NCI-H1048 (cell line): ENCODE measurements around the gene ARHGEF4.

ENCODE experiments used
- DNase-seq: peaks from one replicate; lab custom pipeline; 2025; lab: John Stamatoyannopoulos, UW

Gene ARHGEF4

DNA sequence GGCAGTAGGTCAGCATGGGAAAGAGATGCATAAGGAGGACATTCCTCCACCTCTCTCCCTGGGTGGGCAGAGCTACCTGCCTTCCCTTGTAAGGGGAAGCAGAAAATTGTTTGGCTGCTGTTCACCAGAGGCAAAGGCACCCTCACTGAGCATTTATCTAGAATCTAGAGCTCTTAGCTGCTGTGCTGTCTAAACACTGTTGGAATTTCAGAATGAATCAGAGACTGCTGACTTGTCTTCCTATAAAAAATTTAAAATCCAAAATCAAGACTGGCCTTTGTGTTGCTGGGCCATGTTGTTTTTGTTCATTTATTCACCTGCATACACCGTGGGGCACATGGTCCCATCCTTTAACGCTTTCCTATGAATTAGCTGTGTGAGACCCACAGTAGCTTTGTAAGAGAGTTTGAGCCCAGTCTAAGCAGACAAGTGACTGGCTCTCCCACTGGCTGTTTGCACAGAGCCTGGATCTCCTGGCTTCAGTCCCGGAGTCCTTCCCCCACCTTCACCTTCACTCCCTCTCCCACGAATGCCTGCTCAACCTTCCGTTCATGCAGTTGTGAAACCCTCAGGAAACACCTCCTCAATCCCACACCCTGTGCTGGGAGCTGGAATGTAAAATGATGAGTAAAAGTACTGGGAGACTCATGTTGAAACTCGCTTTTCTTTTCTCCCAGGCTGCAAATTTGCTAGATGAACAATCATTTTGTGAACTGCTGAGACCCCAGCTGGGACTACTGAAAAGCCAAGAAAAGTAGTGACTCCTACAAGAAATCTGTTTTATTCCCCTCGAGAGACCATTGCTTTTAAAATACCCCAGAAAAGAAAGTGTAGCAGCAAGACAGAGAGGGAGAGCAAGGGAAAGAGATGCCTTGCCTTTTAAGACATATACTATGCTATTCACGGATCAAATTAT lies 180.4 kb downstream of the ARHGEF4 start:
- no peak for DNase-seq

DNA sequence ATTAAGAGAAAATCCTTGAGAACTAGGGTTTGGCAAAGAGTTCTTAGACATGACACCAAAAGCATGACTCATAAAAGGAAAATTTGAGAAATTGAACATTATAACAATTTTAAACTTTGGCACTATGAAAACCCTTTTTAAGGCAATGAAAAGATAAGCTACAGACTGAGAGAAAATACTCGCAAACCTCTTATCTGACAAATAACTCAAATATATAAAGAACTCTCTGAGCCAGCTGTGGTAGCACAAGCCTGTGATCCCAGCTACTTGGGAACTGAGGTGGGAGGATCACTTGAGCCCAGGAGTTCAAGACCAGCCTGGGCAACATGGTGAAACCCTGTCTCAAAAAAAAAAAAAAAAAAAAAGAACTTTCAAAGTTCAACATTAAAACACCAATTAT lies 186.0 kb downstream of the ARHGEF4 start:
- no peak for DNase-seq

DNA sequence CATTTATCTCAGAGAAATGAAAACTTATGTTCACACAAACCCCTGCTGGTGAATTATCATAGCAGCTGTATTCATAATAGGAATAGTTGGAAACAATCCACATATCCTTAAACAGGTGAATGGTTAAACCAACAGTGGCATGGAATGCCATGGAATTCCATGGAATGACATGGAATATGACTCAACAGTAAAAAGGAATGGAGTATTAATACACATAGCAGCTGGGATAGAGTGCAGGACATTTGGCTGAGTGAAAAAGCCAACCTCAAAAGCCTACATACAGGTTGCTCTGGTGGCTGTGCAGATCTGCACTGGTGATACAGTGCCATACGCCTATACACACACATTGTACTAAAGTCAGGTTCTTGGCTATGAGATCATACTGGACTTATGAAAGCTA lies 187.0 kb downstream of the ARHGEF4 start:
- DNase-seq, result no peak

DNA sequence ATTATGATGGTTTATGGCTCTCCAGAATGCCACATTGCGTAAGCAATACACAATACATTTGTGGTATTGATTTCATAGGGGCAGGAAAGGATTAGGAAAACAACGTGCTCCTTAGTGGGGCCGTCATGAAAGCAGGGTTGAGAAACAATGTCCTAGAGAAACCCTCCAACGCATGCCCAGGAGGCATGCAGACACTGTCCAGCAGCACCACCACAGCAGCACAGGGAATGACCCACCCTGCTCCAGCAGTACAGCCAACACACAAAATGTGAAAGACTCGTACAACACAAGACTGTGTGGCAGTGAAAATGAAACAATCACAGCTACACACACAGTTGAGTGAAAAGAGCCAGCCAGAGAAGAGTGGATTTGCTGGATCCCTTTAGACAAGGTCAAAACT lies 190.2 kb downstream of the ARHGEF4 start:
- DNase-seq, result no peak

DNA sequence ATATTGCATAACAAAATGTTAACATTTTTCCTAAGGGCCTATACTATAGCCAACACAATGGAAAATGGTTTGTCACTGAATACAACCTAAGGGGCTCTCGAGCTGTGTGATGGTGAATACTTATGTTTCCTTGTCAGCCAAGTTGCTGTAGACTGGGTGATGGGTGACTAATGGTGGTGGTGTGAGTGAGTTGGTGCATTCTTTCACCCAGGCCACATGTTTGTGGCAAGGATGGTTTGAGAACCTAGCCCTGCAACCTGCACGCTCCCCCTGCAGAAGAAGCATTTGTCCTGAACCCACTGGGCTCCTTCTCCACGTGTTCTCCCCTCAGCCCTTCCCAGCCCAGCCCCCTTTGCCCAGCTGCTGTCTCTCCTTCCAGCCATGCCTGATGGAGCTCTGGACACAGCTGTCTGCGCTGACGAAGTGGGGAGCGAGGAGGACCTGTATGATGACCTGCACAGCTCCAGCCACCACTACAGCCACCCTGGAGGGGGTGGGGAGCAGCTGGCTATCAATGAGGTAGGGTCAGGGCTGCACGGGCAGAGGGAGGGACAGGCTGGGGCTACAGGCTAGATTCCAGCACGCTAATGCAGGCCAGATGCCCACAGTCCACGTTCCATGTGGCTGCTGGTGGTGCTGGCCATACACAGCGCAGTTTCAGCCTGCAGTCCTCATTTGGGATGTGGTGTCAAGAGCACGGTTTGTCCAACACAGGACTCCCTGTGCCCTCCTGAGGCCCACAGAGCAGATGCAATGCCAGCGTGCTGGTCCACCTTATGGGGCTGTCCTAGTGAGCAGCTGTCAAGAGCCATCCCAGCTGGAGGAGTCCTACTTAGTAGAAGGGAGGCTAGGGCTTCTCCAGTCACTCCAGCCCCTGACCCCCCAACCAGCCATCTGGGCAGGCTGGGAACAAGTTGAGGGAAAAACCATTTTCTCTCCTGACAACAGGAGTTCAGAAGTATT lies 191.1 kb downstream of the ARHGEF4 start:
- DNase-seq, result no peak

DNA sequence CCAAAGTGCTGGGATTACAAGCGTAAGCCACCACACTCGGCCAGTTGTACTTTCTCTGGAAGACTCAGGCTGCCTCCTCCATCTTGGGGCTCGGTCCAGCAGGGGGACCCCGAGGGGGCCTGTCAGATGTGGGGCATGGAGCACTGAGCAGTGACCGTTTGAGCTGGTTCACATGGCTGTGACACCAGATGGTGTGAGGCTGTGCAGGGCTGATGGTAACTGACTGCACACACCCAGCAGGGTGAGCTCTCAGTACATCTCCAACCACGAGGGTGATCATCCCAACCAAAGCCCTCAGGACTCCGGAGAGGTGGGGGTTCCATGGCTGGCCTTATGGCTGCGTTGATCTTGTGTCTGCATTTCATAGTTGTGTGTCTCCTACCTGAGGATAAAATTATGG lies 193.1 kb downstream of the ARHGEF4 start:
- DNase-seq, result no peak

DNA sequence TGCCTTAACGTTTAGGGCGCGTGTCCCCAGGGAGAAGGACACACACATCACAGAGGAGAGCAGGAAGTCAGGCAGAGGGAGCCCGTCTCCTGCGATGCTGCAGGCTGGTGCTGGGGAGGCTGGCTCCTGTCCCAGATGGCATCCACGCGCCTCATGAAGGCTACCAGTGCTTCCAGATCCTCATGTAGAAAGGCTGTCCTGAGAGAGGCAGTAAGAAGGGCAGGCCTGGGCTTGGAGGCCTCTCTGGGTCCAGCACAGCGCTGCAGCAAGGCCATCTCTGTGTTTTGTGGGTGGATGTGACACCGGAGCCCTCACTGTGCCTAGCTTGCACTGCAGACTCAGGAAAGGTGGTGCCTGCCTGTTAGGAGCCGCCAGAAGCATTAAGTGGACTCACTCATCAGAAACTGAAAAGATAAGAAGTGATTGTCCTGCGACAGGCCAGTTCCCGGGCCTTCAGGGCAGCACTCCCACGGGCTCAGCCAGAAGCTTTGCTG lies 193.8 kb downstream of the ARHGEF4 start:
- no peak for DNase-seq

DNA sequence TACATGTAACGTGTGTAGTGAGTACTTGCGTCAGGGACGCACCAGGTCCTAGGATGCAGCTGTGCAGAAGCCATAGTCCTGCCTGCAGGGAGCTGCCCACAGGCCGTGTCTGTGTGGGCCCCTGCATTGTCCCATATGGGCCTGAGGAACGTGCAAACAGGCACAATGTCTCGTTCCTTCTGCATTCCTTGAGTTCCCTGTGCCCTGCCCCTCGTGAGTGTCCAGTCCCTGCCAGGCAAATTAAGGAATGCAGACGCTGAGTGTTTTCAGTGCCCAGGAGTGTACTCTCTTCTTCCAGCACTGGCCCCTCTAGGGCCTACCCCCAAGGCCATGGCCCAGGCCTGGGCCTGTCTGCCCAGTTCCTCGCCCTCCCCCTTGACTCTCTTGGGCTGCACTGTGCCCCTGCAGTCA lies 194.7 kb downstream of the ARHGEF4 start:
- DNase-seq, result no peak

DNA sequence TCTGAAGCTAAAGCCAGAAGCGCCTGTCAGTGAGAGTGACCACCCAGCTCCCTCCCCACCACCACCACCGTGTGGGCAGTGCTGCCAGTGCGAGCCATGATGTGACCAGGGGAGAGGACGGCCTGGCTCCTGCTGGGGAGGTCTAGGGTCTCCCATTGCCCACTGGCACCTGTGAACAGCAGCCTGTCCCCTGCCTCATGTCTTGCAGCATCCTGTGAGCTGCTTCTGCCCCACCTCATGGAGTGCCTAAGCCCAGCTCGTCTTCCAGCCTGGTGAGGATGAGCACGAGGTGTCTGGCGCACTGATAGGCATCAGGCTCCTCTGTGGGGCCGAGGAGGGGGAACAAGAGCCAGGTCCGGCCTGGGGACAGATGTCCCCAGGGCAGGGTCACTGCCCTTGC lies 195.2 kb downstream of the ARHGEF4 start:
- DNase-seq, result no peak

DNA sequence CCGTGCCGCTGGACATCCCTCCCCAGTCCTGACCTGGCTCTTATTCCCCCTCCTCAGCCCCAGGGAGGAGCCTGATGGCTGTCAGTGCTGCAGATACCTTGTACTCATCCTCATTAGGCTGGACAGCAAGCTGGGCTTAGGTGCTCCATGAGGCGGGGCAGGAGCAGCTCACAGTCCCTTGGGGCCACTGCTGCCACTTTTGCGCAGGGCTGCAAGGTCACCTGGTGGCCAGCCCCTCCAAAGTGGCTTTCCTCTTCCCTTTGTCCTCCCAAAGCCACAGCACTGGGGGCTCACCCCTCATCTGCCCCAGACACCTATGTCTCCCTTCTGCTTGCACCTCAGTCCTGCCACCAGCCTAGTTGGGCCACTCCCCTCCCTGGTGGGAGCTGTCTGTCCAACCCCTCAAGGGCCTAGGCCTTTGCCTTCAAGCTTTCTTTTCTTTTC lies 195.7 kb downstream of the ARHGEF4 start:
- no peak for DNase-seq

DNA sequence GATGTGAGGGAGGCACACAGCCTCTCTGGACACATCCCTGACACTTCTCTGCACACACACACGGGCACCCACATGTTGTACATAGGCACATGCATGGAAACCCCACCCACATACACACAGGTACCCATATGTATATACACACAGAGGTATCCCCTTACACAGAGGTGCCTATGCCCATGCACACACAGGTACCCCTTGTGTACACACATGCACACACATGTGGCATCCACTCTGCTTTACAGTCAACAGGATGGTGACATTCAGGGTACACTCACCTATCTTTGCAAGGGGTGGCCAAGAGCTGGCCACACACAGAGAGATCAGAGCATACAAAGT lies 197.0 kb downstream of the ARHGEF4 start:
- no peak for DNase-seq

DNA sequence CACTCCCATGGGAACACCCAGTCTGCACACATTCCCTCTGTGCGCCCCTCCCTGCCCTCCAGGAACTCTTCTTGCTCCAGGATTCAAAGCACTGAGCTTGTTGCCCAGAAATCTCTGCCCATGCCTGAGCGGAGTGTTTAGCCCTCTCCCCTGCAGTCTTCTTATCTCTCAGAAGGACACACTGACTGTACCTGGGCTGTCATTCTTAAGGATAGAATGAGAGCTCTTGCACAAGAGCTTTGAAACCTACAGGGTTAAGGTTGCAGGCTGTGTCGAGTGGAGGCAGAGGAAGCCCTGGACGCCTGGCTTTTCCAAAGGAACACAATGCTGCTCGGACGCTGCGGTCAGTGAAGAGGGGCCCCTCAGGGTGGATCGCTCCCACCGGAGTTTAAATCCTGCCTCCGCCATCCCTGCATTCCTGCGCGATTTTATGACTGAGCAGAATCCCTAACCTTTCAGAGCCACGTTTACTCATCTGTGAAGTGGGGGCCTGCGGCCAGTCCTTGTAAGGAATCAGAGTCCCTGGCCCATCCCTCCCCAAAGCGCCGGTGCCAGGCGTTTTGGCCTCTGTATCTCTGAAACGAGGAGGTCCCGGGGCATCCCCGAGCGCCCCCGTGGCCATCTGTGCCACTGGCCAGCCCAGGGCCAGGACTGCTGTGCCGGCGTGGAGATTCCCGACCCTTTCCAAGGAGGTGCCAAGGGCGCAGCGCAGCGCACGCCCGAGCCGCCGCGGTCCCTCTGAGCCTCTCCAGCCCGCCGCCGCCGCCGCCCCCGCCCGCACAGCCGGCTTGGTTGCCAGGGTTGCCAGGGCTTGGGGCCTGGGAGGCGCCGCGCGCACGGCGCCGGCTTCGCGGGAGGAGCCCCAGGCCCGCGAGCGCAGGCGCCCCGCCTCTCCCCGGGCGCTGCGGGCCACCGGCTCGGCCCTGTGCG lies 197.7 kb downstream of the ARHGEF4 start:
- DNase-seq, result no peak

DNA sequence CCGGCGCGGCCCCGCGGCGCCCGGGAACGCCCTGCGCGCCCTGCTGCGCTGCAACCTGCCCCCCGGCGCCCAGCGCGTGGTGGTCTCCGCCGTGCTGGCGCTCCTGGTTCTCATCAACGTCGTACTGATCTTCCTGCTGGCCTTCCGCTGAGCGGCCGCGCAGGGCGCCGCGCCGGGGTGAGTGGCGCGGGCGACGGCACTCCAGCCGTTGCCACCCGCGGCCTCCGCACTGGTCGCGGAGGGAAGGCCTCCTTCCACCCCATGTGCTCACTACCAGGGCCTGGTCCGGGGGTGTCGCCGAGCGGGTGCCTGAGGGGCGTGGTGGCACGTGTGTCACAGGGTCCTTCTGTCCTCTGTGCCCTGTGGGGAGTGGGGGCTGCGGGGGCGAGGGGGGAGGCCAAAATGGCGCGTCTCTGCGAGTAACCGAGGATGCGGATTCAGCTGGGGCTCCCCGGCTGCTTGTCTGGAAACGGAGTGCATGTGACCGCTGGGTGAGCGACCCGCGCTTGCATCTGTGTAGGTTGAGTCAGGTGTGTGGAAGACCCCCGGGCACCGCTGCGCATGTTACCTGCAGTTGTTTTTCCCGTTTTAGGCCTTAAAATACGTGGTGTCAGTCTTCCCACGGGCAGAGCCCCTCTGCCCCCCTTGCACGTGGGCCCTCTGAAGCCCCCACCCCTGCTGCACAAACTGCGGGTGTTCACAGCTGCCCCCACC lies 198.6 kb downstream of the ARHGEF4 start:
- no peak for DNase-seq

DNA sequence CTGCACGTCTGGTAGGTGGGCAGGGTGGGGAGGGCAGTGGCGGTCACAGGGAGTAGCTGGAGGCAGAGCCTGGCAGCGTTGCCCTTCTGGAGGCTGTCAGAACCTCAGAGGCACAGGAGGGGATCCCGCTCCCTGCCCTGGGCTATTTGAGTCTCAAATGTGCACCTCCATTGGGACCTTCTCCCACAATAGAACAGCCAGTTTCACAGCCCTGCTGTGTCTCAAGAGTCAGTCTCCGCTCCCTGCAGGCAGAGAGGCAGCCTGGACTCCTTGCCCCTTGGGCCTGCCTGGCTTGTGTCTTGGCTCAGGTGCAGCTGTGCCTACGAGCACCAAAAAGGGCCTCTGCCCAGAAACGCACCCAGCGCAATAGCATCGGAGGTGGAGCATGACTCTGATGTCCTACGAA lies 199.1 kb downstream of the ARHGEF4 start:
- no peak for DNase-seq

DNA sequence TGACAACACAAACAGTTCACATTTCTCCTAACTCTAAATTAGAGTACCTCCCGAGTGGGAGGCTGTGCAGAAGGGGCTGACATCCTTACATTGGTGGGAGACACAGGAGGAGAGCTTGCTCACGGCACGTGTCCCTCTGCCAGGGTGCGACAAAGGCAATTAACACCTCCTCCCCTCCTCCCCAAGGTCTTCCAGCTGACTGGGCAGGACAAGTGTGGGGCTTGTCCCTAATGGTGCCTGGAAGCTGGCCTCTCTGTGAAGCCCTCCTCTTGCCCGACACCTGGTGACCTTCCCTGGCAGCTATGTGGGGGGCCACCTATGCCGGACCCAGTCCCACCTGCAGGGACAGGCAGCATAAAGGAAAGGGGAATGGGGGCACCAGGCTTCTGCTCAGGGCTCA lies 199.6 kb downstream of the ARHGEF4 start:
- DNase-seq, result no peak

DNA sequence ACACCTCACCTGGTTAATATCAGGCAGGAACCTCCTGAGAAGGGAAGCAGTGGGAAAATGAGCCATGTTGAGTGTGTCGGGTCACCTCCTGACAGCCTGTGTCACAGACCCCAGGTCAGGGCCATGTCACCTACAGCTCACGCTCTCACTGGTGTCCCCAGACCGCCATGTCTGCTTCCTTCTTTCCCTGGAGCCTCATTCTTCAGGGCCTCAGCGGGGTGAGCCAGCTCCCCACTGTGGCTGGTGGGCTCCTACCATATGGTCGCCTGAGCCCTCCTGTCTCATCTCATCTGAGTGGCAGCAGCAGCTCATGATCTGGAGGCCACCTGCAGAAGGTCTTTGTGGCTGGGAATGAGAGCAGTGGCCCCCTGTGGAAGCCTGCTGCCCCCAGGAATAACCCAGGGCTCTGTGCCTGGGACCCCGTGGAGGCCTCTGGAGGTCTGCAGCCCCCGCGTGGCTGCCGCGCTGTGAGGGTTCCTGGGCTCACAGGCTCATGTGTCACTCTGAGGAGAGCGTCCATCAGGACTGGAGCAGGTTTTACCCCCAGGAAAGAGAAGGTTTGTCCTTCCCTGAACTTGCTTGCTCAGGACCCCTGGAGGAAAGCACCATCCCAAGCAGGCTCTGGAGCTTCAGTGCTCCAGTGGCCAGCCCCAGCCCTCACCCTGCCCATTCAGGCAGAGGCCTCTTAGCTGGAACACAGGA lies 200.1 kb downstream of the ARHGEF4 start:
- DNase-seq, result no peak

DNA sequence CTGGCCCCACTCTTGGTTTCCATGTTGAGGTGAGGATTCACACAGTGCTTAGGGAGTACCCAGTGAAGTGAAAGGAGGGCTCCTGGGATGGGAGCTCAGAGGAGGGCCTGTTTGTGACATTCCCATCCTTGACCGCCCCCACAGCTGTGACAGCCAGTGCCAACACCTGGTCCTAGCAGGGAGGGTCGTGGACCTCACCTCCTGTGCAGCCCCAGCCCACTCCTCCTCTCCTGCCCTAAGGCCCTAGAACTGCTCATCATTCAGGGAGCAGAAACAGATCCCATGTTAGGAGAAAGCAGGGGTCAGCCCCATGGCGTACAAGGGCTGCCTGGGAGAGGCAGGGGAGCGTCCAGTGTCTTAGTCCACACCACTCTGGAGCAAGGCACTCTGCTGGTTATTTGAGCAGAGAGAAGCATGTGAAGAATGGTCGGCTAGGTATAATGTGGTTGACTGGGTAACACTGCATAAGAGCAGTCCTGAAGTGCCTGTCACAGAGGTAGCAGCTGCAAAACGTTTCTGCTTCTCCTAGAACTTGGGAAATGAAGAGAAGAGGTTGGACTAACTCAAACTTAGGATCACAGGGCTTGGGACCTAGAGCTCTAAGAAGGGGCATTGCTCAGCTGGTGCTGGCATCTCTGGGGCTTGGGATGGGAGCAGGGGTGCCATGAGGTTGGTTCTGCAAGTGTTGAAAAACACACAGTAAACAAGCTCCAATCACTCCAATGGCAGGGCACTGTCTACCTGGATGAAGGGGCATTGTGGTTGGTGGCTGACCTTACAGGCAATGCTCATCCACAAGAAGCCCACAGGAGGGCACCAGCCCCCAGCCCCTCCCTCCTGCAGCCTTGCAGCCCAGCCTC lies 200.9 kb downstream of the ARHGEF4 start:
- DNase-seq, result no peak

DNA sequence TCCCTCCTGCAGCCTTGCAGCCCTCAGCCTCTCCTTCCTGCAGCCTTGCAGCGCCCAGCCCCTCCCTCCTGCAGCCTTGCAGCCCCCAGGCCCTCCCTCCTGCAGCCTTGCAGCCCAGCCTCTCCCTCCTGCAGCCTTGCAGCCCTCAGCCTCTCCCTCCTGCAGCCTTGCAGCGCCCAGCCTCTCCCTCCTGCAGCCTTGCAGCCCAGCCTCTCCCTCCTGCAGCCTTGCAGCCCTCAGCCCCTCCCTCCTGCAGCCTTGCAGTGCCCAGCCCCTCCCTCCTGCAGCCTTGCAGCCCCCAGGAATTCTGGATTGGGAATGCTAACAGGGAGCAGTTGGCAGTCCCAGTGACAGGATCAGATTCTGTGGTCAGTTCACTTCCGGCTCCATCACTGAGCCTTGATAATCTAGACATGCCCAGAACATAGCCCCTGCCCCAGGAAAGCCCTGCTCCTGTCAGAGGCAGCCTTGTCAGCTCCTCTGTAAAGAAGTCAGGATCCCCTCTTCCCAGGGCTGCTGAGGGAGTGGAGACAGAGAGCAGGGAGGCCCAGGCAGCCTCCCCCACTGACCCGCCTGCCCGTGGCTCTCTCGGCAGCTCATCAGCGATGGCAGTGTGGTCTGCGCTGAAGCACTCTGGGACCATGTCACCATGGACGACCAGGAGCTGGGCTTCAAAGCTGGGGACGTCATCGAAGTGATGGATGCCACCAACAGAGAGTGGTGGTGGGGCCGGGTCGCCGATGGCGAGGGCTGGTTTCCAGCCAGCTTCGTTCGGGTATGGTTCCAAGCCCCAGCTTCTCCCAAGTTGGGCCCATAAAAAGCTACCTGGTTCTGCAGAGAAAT lies 201.8 kb downstream of the ARHGEF4 start:
- no peak for DNase-seq

DNA sequence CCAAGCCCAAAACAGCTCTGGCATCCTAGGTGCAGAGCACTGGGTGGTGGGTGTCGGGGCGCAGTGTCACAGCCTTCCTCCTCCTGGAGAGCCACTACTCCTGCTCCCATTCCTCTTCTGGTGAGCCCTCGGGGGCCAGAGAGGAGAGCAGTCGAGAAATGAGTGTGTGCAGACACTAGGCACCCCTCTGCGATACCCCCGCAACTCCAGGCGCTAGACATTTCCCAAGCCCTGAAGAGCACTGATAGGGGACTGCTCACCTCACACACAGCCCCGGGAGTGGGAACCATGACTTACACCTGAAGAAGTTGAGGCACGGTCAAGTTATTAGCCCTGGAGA lies 202.4 kb downstream of the ARHGEF4 start:
- no peak for DNase-seq
